Stomach (tissue), 9 donors: ENCODE measurements around the gene ENTPD8. TPM values are rescaled to one million over a fixed set of nuclear protein-coding genes. Genes with fewer than 3 reads are reported as not detected.

Source experiments
- DNase-seq, 2 donors: peaks; one replicate each; pipeline versions ENCODE4 v3.0.0 to v3.0.0-alpha.2; 2013 to 2019
- H3K27ac ChIP-seq, 5 donors: fragments of 200-600 bp in 4 of 5; sonication (generic) in 4 of 5; one replicate each; pipeline ENCODE4 v1.5.1; 2013 to 2019; ENCODE audit warnings: mild to moderate bottlenecking in 1 of 5, moderate library complexity in 1 of 5
- H3K27me3 ChIP-seq, 3 donors: fragments of 200-600 bp; sonication (generic); one replicate each; pipeline ENCODE4 v1.5.1; 2017 to 2019; ENCODE audit warnings: mixed run types in 1 of 3
- H3K36me3 ChIP-seq, 4 donors: fragments of 200-600 bp; sonication (generic); 1 replicate in 3 of 4; 2 replicates in 1 of 4; pipeline ENCODE4 v1.5.1; 2016 to 2019
- H3K4me1 ChIP-seq, 4 donors: fragments of 200-600 bp; sonication (generic); one replicate each; pipeline ENCODE4 v1.5.1; 2016 to 2019
- H3K4me3 ChIP-seq, 4 donors: fragments of 200-600 bp; sonication (generic) in 3 of 4; one replicate each; pipeline ENCODE4 v1.5.1; 2016 to 2019; ENCODE audit warnings: mild to moderate bottlenecking in 1 of 4
- H3K9me3 ChIP-seq, 4 donors: fragments of 200-600 bp; sonication (generic); one replicate each; pipeline ENCODE4 v1.5.1; 2016 to 2019
- EP300 ChIP-seq: sonication (generic); formaldehyde crosslinking; IDR thresholded peaks from one replicate; pipeline ENCODE4 v1.6.1; 2017; ENCODE audit warnings: antibody characterized with exemption
- POLR2A ChIP-seq, 4 donors: fragments of 450-650 bp; IDR thresholded peaks; one replicate each; pipeline ENCODE4 v1.6.1; 2016; ENCODE audit warnings: antibody characterized with exemption in 4 of 4, control low read depth in 2 of 4, mild to moderate bottlenecking in 1 of 4, moderate library complexity in 1 of 4
- POLR2AphosphoS5 ChIP-seq, 3 donors: sonication (generic); formaldehyde crosslinking; IDR thresholded peaks; one replicate each; pipeline ENCODE4 v1.6.1; 2016; ENCODE audit warnings: antibody characterized with exemption in 3 of 3
- WGBS, 5 donors: extraction: QIAGEN DNeasy Blood & Tissue Kit in 3 of 5; methylation state at CpG; one replicate each; pipeline versions ENCODE4 v1.1.5 to v1.1.7; 2013 to 2018; 5-methylcytosine and 5-hydroxymethylcytosine counted together
- intact Hi-C: fragments of 100-400 bp; cut with DNase I; formaldehyde crosslinking; loops from one replicate; pipeline ENCODE4 v1.15.1; 2023; ENCODE audit warnings: low total_unique reads
- polyA plus RNA-seq, 3 donors: library from polyadenylated mRNA; stranded (reverse); fragments of 200-250 nt; gene quantifications; one replicate each; pipeline ENCODE4 v1.2.3, GENCODE V29; 2013
- total RNA-seq, 5 donors: library from RNA; depleted of rRNA; stranded (reverse); fragments of >200 nt; gene quantifications; one replicate each; pipeline versions ENCODE4 v1.1.0 to v1.2.3, GENCODE V29; 2014 to 2016
- TF ChIP-seq, protein P1 (sequence below), 7 experiments: fragments of 450-650 bp in 4 of 7; fragments of 200-600 bp in 3 of 7; sonication (generic) in 3 of 7; IDR thresholded peaks; one replicate each; pipeline ENCODE4 v1.5.1; 2016 to 2019; ENCODE audit warnings: antibody characterized with exemption in 7 of 7, control low read depth in 2 of 7, mild to moderate bottlenecking in 1 of 7
- donor health status: healthy with polysubstance abuse.
- donor health status: Bipolar disorder and iron deficiency.
- donor health status: healthy.

The ENTPD8 gene
- total and polyA plus RNA-seq, 8 donors, result 0.89 to 37.9 (median 6.8) TPM

DNA sequence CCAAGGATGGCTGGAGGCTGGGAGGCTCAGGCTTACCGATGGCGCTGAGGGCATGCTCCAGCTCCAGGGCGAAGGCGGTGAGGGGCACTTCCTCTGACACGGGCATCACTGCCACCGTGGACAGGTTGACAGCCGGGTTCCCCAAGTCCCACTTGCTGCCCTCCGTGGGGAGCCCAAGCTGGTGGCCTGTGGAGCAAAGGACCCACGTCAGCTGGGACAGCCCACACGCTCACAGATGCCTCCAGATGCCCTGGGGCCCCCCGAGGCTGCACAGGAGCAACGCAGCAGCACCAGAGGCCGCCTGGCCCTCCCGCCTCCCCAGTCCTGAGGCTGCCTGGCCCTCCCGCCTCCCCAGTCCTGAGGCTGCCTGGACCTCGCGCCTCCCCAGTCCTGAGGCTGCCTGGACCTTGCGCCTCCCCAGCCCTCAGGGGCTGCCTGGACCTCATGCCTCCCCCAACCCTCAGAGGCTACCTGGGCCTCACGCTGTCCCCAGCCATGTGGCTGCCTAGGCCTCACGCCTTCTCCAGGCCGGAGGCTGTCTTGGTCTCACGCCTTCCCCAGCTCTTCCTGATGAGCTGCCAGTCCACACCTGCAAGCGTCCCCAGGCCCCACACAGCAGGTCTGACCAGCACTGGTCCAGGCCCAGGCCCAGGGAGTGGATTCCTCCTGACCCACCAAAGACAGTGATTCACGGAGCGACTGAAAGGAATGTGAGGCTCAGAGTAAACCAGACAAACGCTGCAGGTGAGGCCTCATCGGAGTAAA, 43.6 kb upstream of the ENTPD8 start:
- intact Hi-C loops, result no loop called here
- no peak for DNase-seq
- H3K27me3 ChIP-seq, result no peaks in the 10 kb centered on the region
- H3K9me3 ChIP-seq, result no peaks in the 10 kb centered on the region
- H3K4me1 ChIP-seq, result peaks cover 0 to 12% (median 10%) of the 10 kb centered on the region in 4 donors
- H3K36me3 ChIP-seq, result peaks cover 0 to 28% (median 19%) of the 10 kb centered on the region in 4 donors
- TF ChIP-seq POLR2AphosphoS5 (IDR thresholded peaks at IDR 0.05), result no peak
- no peak for TF ChIP-seq EP300
- no peak for TF ChIP-seq POLR2A (IDR thresholded peaks at IDR 0.05)
- TF ChIP-seq, protein P1, sequence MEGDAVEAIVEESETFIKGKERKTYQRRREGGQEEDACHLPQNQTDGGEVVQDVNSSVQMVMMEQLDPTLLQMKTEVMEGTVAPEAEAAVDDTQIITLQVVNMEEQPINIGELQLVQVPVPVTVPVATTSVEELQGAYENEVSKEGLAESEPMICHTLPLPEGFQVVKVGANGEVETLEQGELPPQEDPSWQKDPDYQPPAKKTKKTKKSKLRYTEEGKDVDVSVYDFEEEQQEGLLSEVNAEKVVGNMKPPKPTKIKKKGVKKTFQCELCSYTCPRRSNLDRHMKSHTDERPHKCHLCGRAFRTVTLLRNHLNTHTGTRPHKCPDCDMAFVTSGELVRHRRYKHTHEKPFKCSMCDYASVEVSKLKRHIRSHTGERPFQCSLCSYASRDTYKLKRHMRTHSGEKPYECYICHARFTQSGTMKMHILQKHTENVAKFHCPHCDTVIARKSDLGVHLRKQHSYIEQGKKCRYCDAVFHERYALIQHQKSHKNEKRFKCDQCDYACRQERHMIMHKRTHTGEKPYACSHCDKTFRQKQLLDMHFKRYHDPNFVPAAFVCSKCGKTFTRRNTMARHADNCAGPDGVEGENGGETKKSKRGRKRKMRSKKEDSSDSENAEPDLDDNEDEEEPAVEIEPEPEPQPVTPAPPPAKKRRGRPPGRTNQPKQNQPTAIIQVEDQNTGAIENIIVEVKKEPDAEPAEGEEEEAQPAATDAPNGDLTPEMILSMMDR (IDR thresholded peaks at IDR 0.05), result no peak
- no peak overlapping the region for H3K27ac ChIP-seq
- H3K4me3 ChIP-seq, result no peak overlapping the region
- 87 to 95% (median 92%) methylated on average over 12 to 27 of the region's 27 CpGs for WGBS, 5 donors

GRCh38 chr9:137482094-137482781, 41.1 kb upstream of the ENTPD8 start:
- Histone ChIP-seq H3K4me3 (no peak overlapping the region), H3K9me3 (no peaks in the 10 kb centered on the region), H3K4me1 (peaks cover 0 to 12% (median 10%) of the 10 kb centered on the region in 4 donors), H3K36me3 (peaks cover 0 to 26% (median 20%) of the 10 kb centered on the region in 4 donors), H3K27me3 (no peaks in the 10 kb centered on the region), H3K27ac (peak overlapping the region in 3 of 5 donors; percentile 15 to 47 (median 24))
- WGBS, 5 donors, result 61 to 76% (median 70%) methylated on average over 23 to 26 of the region's 26 CpGs
- intact Hi-C loops, result no loop called here
- TF ChIP-seq EP300, result no peak
- TF ChIP-seq, protein P1 (IDR thresholded peaks at IDR 0.05), result no peak
- no peak for TF ChIP-seq POLR2A (IDR thresholded peaks at IDR 0.05)
- peak; percentile 6 to 53 (median 11) for TF ChIP-seq POLR2AphosphoS5 (IDR thresholded peaks at IDR 0.05)
- peak; percentile 44 to 51 for DNase-seq

- DNase-seq, result no peak
- no peak overlapping the region for H3K27ac ChIP-seq
Observed at GRCh38 chr9:137480686-137481683, 39.8 kb upstream of the ENTPD8 start.

More at GRCh38 chr9:137480686-137481683, 39.8 kb upstream of the ENTPD8 start:
- intact Hi-C loops, result no loop called here
- 92 to 95% (median 93%) methylated on average over 28 to 38 of the region's 38 CpGs for WGBS, 5 donors
- Histone ChIP-seq H3K27me3 (no peaks in the 10 kb centered on the region), H3K36me3 (peaks cover 0 to 33% (median 24%) of the 10 kb centered on the region in 4 donors), H3K4me1 (peaks cover 0 to 12% (median 10%) of the 10 kb centered on the region in 4 donors), H3K4me3 (no peak overlapping the region), H3K9me3 (peaks cover 0 to 11% (median 7%) of the 10 kb centered on the region in 4 donors)
- TF ChIP-seq, protein P1 (IDR thresholded peaks at IDR 0.05), result no peak
- TF ChIP-seq EP300 (no peak), POLR2A (IDR thresholded peaks at IDR 0.05) (no peak), POLR2AphosphoS5 (IDR thresholded peaks at IDR 0.05) (no peak)
